HG03280 (cell line): ENCODE measurements around the gene ITGB8.

Source experiments
- ATAC-seq: cut with Tn5 transposase; IDR thresholded peaks from one replicate; pipeline ENCODE4 v1.9.1; 2021; ENCODE audit warnings: mild to moderate bottlenecking, moderate library complexity; ENCODE audit not compliant: unreplicated experiment

ITGB8 gene

DNA sequence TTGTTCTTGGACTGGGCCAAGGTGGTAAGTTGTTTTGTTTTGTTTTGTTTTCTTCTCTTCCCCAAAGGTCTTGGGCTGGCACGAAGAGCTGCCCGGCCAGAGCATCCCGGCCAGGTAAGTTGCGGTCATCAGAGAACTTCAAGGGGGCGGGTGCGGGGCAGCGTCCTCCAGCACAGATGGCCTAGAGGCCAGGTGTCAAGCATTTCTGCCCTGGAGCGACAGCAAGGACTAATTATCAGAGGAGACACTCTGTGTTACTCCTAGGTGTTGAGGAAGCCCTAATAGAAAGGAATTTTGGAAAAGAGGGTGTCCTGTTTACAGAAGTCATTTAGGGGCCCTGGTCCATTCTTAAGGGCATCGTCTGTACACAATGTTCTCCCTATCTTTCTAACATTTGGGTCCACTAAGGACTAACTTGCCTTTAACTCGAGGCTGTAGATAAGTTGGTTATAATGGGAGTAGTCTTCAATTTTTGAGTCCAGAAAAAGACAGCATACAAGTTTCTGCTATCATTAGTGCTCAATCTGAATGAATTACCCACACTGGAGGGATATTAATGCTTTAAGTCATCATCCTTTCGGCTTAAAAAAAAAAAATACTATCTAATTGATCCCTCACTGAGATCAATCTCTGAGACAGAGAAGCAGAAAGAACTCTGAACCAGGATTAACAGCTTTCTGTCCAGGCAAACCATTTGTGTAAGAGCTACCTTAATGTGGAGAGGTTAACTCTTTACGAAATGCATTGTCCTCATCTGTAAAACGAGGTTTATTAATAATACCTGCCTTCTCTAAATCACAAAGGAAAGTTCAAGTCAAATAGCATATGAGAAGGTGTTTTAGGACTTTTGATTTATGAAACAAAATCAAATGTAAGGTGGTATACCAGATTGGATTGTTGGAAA, 1.5 kb downstream of the ITGB8 start:
- no peak for ATAC-seq

DNA sequence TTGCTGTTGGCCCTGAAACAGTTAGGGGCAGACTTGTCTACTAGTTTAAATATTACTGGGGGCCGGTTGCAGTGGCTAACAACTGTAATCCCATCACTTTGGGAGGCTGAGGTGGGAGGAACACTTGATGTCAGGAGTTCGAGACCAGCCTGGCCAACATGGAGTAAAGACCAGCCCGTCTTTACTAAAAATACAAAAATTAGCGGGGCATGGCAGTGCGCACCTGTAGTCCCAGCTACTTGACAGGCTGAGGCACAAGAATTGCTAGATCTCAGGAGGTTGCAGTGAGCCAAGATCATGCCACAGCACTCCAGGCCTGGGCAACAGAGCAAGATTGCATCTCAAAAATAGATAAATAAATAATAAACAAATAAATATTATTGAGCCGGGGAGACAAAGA, 7.6 kb downstream of the ITGB8 start:
- ATAC-seq: no peak

DNA sequence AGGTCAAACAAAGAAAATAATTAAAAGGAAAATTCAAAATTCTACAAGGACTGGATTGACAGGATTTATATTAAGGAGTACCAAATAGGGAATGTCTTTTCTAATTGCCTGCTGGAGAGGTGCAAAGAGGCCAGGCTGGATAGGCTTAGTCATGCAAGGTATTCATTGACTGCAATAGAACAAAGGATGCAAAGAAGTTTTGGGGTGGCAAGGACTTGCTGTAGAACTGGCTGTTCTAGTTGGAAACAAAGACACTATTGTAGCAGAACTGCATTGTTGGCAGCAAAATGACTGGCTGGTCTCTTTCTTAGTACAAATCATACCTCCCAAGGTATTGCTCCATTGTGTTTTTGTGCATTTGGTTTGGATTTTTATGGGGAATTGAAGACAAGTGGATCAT, 10.1 kb downstream of the ITGB8 start:
- no peak for ATAC-seq

DNA sequence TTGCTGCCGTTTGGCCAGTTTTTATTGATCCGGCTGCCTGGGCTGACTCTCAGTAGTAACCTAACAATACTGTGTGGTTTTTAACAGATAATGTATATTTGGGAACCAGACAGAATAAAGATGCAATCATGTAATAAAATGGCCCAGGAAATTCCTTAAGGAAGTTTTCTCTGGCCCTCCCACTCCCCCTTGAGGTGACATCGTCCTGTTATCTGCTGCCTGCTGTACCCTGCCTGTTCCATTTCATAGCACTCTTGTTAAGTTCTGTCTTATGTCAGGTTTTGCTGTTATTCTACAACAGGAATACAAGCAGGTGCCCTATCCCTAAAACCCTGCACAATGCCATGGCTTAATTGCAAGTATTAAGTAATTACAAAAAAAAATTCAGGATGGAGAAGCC, 12.5 kb downstream of the ITGB8 start:
- no peak for ATAC-seq

DNA sequence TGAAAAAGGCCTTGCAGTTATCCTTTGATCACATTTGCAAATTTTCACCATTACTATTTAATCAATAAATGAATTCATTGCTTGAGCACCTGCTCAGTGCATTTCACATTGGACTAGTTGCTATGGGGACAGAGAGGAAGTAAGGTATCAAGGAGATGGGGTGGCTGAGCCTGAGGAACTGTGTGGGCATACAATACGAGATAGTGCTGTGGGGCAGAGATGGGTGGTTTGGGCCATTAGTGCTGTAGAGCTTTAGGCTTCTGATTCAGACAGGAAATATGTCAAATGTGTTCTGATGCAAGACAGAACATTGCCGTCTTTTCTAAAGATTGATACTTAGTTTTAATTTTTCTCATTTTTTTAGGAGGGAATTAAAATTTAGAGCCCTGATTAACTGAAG, 13.2 kb downstream of the ITGB8 start:
- ATAC-seq: no peak

DNA sequence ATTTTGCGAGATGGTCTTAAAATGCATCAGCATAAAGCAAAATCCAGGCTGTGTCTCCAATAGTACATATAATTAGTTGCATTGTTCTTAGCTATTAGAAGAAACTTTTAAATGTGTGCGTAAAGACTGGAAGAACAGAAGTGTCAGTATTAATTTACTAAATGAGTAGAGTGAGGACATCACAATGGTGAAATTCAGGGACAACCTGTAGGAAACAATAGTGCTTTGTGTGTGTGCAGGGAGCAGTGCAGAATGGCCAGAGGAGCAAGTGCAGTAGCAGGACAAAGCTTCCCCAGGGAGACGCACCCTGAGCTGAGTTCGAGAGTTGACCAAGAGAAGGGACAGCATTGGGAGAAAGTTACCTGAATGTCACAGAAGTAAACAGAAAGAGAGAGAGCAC, 13.7 kb downstream of the ITGB8 start:
- ATAC-seq: no peak

DNA sequence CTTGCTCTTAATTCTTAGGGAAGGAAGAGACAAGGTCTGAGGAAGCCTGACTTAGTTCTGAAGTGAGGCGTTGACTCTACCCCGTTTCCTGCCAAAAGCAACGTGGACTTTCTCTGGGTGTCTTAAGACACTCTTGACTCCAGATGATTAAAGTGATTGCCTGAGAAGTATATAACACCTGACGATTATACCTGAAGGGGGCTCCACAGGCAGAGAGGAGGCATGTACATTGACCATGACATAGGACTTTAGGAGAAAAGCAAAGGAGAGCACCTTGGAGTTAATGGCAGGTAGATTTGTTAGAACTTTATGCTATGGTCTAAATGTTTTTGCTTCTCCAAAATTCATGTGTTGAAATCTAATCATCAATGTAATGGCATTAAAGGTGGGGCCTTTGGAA, 15.9 kb downstream of the ITGB8 start:
- no peak for ATAC-seq

DNA sequence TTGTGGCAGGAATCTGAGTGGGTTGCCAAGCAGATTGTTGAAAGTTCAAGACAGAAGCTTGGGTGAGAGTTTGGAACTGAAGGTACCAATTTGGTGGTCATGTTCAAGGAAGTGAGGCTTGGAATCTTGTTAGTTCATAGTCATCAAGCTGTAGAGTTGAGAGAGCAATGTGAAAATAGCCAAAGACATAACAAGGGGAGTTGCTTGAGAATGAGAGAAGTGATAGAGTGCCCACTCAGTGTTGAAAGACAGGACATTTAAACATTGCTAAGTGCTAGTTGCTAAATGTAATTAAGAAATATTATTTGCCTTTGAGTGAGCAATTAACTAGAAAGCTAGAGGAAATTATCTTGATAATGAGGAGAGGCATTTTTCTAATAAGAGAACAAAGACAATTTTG, 17.0 kb downstream of the ITGB8 start:
- no peak for ATAC-seq

DNA sequence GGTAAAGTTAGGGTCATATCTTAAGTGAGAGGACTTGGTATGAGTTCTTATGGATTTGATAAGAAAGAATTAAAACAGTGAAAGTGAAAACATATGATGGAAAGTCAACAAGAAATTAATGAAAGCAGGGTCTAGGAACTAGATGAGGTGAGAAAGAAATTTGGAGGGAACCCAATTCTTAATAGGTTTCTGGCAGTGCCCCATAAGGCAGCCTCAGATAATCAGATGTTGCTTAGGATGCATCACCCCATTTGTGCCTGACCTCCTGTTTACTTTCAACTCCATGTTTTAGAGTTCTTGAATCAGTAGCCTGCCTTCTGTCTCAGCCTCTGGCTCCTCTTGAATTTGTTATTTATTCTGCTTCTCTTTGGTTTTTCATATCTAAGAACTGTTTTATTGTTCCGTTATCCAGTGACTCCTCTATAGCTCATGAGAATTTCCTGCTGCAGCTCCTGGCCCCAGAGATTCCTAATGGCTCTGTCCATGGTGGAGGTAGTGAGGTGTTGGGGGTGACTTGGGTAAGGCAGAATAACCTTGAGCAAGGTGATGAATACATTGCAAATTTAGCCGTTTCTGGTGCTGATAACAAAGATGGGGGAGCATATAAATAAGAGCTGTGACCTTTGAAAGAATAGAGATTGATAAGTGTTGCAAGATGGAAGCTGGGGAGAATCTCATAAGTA, 17.6 kb downstream of the ITGB8 start:
- ATAC-seq: no peak

DNA sequence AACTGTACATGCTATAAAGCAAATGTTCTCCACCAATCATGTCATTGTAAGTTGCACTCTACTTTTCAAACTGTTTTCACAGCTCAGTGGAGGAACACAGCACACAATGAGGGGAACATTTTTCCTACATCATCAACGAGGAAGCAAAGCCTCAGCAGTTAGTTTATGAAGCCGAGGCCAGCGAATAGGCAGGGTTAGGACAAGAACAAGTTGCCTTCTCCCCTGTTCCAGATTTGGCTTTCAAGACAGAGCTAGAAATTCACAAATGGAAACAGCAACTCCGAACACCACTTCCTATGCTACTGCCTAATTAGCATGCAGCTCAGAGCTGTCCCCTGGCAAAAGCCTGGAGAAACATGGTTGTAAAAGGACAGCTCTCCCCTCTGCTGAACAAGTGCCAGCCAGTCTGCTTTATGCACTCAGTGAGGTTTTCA, 19.8 kb downstream of the ITGB8 start:
- no peak for ATAC-seq

DNA sequence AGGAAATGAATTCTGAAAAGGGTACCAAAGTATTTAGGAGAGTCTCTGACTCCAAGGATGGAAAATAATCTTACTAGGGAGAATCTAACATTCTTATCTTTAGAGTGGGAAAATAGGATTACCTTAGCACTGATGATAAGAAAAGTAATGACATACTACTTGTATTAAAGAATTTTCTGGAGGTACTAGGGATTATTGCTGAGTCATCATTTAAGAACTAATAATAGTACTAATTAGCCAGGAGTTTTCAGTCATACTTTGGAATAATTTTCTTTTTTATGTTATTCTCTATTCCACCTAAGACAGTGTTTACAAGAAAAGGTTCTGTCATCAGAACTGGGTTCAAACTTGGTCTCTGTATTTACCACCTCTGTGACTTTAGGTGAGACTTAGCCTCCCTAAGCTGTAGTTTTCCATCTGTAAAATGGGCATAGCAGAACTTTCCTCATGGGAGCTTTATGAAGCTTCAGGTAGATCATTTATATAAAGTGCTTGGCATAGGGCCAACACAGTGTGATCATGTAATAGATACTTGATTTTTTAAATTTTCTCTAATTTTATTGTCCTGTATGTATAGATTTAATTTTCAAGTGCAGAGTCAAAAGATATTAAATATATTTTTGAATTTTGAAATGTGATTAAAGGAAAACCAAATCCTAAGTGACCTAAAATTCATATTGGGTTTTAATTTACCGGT, 20.4 kb downstream of the ITGB8 start:
- ATAC-seq: no peak

DNA sequence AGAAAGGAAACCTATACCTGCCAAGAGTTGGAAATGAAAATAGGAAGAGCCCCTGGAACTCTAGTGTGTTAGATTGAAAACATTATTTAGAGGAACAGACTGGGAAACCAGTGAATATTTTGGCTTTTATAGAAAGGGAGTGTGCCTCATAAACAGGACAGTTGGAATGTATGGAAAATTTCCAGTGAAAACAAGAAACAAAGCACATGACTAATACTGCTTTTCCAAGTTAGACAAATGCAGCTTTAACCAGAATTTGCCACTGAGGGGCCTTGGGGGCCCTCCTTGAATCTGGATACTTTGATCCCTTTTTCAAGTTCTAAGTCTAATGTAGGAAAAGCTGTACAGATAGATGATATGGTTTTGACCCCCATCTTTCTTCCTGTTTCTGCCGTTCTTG, 21.2 kb downstream of the ITGB8 start:
- no peak for ATAC-seq

DNA sequence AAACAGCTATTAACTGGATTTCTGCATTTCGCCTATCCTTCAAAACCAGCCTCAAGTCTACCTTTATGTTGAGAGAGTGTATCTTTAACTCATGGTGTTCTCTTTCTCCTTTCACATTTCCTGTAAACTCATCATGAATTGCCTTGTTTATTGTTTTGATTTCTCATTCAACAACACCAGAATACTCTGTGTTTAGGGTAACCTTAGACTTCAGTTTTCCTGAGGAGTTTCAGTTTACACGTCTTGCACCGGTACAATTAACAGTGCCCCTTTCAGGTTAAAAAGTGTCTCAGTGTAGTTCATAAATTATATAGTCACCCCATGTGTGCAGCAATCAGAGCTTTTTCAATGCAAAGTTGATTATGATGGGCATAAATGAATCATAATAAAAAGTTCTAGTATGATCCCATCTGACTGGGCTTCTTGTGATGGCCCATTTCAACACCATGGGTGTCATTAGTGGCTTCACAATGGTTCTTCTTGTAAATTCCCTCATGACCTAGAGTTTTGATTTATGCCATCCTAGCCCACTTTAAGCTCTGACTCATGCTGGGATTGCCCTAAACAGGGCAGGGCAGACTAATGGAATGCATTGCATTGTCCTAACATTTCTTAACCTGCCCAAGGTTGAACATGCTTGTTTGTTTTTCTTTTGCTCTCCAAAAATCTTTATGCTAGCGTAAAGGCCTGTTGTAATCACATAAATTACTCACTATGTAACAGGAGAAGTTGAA, 22.0 kb downstream of the ITGB8 start:
- ATAC-seq: no peak

DNA sequence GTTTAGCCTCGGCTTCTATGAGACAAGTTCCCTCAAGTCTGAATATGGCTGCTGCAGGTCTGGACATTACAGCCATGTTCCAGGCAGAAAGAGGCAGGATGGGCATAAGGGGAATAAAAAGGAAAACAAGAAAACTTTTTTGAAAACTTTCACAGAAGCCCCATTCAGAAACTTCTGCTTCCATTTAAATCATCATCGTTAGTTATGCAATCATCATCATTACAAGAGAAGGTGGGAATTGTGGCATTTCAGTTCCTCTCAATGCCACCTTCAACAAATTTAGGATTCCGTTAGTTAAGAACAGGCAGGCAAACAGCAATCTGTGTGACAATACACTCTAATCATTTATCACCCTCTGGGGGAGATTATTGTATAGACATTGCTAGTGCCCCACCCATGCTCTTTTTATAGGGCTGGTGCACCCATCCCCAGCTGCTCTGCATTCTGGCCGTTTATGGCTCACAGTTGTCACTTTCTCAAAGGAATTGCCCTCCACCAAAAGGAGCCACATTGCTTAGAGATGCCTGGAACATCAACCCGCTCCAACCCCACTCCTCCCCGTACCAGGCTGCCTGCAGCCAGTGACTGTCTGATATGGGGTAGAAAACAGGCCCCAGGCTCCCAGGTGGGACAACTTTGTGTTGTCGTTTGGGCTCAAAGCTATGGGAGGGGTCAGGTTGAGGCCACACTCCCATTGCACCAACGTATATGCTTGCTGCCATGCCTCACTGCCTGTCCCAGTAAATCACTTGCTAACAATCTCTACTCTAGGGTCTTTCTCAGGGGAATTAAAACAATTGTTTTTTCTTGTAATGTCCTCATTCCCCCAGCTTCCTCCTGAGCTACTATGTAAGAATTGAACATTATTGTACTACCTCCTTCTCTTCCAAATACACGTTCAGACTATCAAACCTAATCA, 24.2 kb downstream of the ITGB8 start:
- ATAC-seq: no peak

DNA sequence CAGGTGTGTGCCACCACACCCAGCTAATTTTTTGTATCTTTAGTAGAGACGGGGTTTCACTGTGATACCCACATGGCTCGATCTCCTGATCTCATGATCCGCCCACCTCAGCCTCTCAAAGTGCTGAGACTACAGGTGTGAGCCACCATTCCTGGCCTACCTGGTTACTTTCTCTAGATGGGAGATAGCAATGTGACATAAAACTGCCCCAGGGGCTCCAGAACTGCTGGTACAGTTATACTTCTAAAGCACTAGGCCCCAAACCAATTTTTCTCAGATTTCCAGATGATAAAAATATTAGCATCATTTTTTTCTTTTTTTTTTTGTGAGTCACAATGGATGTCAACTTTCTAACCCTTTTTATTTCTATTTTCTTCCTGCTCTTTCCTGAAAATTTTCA, 27.4 kb downstream of the ITGB8 start:
- ATAC-seq: no peak

DNA sequence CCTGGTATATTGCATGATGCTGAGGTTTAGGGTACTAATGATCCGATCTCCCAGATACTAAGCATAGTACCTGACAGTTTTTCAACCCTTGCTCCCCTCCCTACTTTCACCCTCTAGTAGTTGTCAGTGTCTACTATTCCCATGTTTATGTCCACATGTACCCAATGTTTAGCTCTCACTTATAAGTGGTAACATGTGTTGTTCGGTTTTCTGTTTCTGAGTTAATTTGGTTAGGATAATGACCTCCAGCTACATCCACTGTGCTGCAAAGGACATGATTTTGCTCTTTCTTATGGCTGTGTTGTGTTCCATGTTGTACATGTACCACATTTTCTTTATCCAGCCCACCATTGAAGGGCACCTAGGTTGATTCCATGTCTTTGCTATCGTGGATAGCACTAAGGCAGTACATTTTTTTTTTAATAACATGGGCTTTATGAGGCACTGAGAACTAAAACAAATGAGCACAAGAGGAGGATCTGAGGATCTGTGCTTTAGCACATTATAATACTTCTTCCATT, 28.1 kb downstream of the ITGB8 start:
- no peak for ATAC-seq

DNA sequence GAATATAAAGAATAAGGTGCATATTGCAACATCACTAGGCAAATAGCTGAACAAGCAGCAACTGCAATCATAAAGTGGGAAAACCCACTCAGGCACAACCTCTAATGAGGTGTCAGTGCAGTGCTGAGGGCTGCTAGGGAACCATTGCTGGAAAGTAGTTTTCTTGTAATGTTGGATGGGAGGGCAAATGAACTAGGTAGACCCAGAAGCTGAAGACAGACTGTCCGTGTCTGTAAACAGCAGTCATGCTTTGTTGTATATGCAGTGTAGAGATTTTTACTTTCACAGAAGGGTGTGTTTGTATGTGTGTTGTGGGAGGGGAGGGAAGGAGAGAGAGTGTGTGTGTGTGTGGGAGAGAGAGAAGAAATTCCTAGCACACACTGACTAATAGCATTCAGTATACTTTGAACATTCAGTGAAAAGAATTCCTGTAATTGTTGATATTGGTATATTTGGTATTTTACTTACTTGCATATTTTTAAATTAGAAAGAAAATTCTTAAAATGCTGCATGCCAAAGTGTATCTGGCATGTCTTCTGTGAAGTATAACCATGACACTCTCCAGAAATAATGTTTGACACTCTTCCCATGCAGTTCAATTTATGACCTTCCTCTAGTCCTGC, 28.8 kb downstream of the ITGB8 start:
- no peak for ATAC-seq

DNA sequence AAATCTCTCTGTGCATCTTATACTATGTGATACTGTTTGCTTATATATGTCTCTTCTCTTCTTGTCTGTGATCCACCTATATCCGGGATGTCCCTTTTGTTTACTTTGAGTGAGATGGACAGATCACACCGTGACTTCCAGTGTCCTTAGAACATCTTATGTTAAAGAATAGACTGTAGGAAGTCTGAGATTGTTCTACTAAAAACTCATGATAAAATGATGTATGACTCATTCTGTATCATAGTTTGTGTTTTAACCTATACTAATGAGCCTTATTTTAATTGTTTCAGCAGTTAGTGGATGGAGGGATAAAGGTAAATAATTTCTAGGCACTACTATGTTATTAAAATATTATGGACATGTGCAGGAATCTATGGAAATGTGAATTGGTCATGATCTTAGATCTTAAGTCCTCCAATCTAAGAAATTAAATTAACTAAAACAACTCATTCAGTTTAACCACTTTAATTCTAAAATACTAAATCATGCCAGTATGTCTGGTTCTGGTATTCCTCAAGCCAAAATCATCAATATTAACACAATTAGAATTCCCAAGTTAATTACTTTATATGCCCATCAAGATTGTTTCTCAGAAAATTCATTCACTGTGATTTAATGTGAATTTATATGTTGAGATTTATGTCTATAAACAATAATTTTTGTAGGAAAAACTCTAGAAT, 32.0 kb downstream of the ITGB8 start:
- ATAC-seq: no peak
